AG04450 (cell line): ENCODE data around the gene SLC1A1. TPM values are rescaled to one million over a fixed set of nuclear protein-coding genes. Genes with fewer than 3 reads are reported as not detected.
"Not testable (repeated sequence)": the region's sequence is repeated elsewhere in the genome, so short reads cannot be mapped to it uniquely, and the experiment has no call there.

ENCODE experiments used
- CTCF ChIA-PET: fragments of 300-600, 350-600 bp; formaldehyde crosslinking; extraction: SDS; loops from one replicate; lab custom pipeline; 2022; ENCODE audit warnings: antibody characterized with exemption, inconsistent platforms; lab: Charles Lee
- POLR2A ChIA-PET: fragments of 350-600 bp; formaldehyde crosslinking; extraction: SDS; loops from one replicate; lab custom pipeline; 2021; ENCODE audit warnings: antibody characterized with exemption, inconsistent platforms; lab: Yijun Ruan, JAX
- DNase-seq: peaks from one replicate; pipeline ENCODE4 v3.0.0-alpha.2; 2011; ENCODE audit warnings: low read depth, low spot score
- H3K27ac ChIP-seq: one replicate; pipeline ENCODE4 v1.5.1; 2012; ENCODE audit warnings: low read depth, low read length, control low read depth
- H3K27me3 ChIP-seq: one replicate; pipeline ENCODE4 v1.6.0; 2012; ENCODE audit warnings: low read length; ENCODE audit not compliant: control insufficient read depth, insufficient read depth
- H3K4me3 ChIP-seq: 2 replicates; pipeline ENCODE4 v1.5.1; 2011; ENCODE audit warnings: mild to moderate bottlenecking, low read depth, low read length, control low read depth
- H3K9me3 ChIP-seq: 2 replicates; pipeline ENCODE4 v1.5.1; 2012; ENCODE audit warnings: low read length; ENCODE audit not compliant: control insufficient read depth, insufficient read depth
- CTCF ChIP-seq: IDR thresholded peaks from 2 replicates; pipeline ENCODE4 v1.5.1; 2011; ENCODE audit warnings: low read depth, low read length, control low read depth, inconsistent platforms
- polyA plus RNA-seq: library from polyadenylated mRNA; depleted of rRNA; stranded (reverse); fragments of >200 nt; gene quantifications from 2 replicates; pipeline ENCODE4 v1.2.3, GENCODE V29; 2011

The SLC1A1 gene
- polyA plus RNA-seq, 1 experiment, result 0.55 TPM

DNA sequence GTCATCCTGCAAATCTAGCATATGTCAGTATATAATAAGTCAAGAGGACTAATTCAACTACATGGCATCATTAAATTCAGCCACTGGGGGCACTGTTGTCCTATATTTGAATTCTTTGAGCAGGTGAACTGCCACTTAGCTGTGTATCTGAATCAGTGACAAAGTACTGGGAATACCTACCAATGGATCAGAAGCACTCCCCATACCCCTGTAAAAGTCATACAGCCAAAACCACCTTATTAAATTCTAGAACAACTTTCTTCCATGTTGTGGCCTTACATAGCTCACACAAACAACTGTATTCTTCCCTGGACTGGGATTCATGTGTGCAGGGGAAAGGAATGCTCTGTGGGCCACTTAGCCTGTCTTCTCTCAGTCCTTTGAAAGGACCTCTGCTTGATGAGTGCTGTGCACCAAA is 114.4 kb downstream of the SLC1A1 start:
- H3K4me3 ChIP-seq, result no peak overlapping the region
- no peaks in the 10 kb centered on the region for H3K9me3 ChIP-seq
- peak; percentile 18 for DNase-seq
- peak; percentile 62 for TF ChIP-seq CTCF
- no peak overlapping the region for H3K27ac ChIP-seq
- H3K27me3 ChIP-seq, result no peaks in the 10 kb centered on the region
- POLR2A ChIA-PET, result no interaction called here
- CTCF ChIA-PET, result interaction anchor here (0.6 to 2.0 kb wide), 16 partner anchors 10 to 985 kb away, joined by 3 to 11 read pairs (median 4); partner anchors contain the start of gene INSL6

GRCh38 chr9:4606033-4606432 is 115.8 kb downstream of the SLC1A1 start:
- H3K27ac ChIP-seq, DNase-seq, H3K27me3 ChIP-seq, POLR2A ChIA-PET, CTCF ChIA-PET, H3K9me3 ChIP-seq, H3K4me3 ChIP-seq: not testable (repeated sequence)

DNA sequence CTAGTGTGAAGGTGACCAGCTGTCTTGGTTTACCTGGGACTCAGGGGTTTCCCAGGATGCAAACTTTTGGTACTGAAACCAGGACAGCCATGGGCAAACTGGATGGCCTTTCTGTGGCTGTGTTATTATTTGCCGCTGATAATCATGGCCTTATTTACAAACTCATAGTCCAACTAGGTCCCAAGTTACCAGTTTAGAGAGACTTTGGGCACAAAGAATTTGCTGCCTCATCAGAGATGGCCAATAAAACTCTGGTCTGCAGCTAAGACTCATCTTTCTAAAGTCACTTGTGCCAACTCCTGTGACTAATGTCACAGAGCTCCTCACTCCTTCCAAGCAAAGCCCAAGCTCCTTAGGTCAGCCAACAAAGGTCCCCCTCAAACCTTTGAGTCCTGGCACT is 124.4 kb downstream of the SLC1A1 start:
- DNase-seq, result no peak
- Histone ChIP-seq H3K27me3 (peaks cover 2% of the 10 kb centered on the region), H3K27ac (no peak overlapping the region), H3K9me3 (no peaks in the 10 kb centered on the region), H3K4me3 (no peak overlapping the region)
- TF ChIP-seq CTCF, result no peak
- ChIA-PET CTCF (interaction anchor here (0.8 kb wide), 1 partner anchor 10 kb away, joined by 3 read pairs; no protein-coding TSS in a partner anchor), POLR2A (no interaction called here)

DNA sequence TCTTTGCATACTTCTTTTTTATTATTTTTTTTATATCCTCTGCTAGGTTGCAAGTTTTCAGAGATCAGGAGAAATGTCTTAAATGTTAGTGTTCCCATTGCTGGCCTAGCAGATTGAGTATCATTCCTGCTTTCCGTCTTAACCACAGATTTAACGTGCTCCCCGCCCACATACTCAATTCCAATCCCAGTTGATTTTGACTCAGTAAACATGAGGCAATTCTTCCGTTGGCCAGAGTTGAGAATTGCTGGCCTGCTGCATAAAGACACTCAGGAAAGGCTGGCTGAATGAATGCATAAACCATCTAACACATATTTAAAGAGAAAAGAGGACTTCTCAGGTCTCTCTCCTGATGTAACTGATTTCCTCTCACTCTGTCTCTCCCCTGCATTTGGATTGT is 125.0 kb downstream of the SLC1A1 start:
- H3K9me3 ChIP-seq, result no peaks in the 10 kb centered on the region
- peaks cover 2% of the 10 kb centered on the region for H3K27me3 ChIP-seq
- TF ChIP-seq CTCF, result no peak
- ChIA-PET CTCF (interaction anchor here (0.8 kb wide), 1 partner anchor 11 kb away, joined by 3 read pairs; no protein-coding TSS in a partner anchor), POLR2A (no interaction called here)
- no peak overlapping the region for H3K4me3 ChIP-seq
- DNase-seq, result peak; percentile 6
- H3K27ac ChIP-seq, result no peak overlapping the region

GRCh38 chr9:4615778-4616177 is 125.5 kb downstream of the SLC1A1 start:
- H3K27me3 ChIP-seq, result peaks cover 2% of the 10 kb centered on the region
- ChIA-PET CTCF (no interaction called here), POLR2A (no interaction called here)
- DNase-seq, result no peak
- H3K27ac ChIP-seq, result no peak overlapping the region
- H3K9me3 ChIP-seq, result no peaks in the 10 kb centered on the region
- no peak for TF ChIP-seq CTCF
- no peak overlapping the region for H3K4me3 ChIP-seq
